CD1c-positive myeloid dendritic cell (primary cell): ENCODE data around the gene CNGB1.
"Not testable (repeated sequence)": the region's sequence is repeated elsewhere in the genome, so short reads cannot be mapped to it uniquely, and the experiment has no call there.

Source experiments
- DNase-seq: peaks from one replicate; pipeline ENCODE4 v3.0.0-alpha.2; 2016; ENCODE audit errors: extremely low spot score

CNGB1 gene

GRCh38 chr16:57858635-57859034, 112.3 kb downstream of the CNGB1 start:
- no peak for DNase-seq

GRCh38 chr16:57857991-57858390, 112.9 kb downstream of the CNGB1 start:
- not testable (repeated sequence) for DNase-seq

- DNase-seq: no peak
Measured at GRCh38 chr16:57855188-57855587, 115.7 kb downstream of the CNGB1 start.

GRCh38 chr16:57852189-57852588, 118.7 kb downstream of the CNGB1 start:
- no peak for DNase-seq

GRCh38 chr16:57848181-57848580, 122.7 kb downstream of the CNGB1 start:
- no peak for DNase-seq

- not testable (repeated sequence) for DNase-seq
Measured at GRCh38 chr16:57846931-57847330, 124.0 kb downstream of the CNGB1 start.

GRCh38 chr16:57846078-57846697, 124.7 kb downstream of the CNGB1 start:
- no peak for DNase-seq

- no peak for DNase-seq
Measured at GRCh38 chr16:57845115-57845514, 125.8 kb downstream of the CNGB1 start.

- DNase-seq: no peak
Measured at GRCh38 chr16:57844416-57845030, 126.4 kb downstream of the CNGB1 start.

- DNase-seq: no peak
Measured at GRCh38 chr16:57843400-57843799, 127.5 kb downstream of the CNGB1 start.

GRCh38 chr16:57842601-57843000, 128.3 kb downstream of the CNGB1 start:
- DNase-seq: no peak

- DNase-seq: no peak
Measured at GRCh38 chr16:57840833-57841232, 130.1 kb downstream of the CNGB1 start.

- DNase-seq: no peak
Measured at GRCh38 chr16:57838161-57838560, 132.8 kb downstream of the CNGB1 start.

- no peak for DNase-seq
Measured at GRCh38 chr16:57837305-57838125, 133.4 kb downstream of the CNGB1 start.

- not testable (repeated sequence) for DNase-seq
Measured at GRCh38 chr16:57835439-57835838, 135.5 kb downstream of the CNGB1 start.

GRCh38 chr16:57834936-57835335, 136.0 kb downstream of the CNGB1 start:
- DNase-seq: peak; percentile 9
